Right ventricle myocardium superior (tissue), 1 donor: ENCODE data around the gene DNAJC7. TPM values are rescaled to one million over a fixed set of nuclear protein-coding genes. Genes with fewer than 3 reads are reported as not detected.
"Not testable (repeated sequence)": the region's sequence is repeated elsewhere in the genome, so short reads cannot be mapped to it uniquely, and the experiment has no call there.

Experiments
- ATAC-seq: fragments of 200-7000 bp; cut with Tn5 transposase; one replicate; pipeline ENCODE4 v1.9.1; 2020; ENCODE audit warnings: mild to moderate bottlenecking; ENCODE audit not compliant: poor library complexity
- DNase-seq: peaks from one replicate; pipeline ENCODE4 v3.0.0-alpha.2; 2020
- intact Hi-C: fragments of 100-400 bp; cut with DNase I; formaldehyde crosslinking; loops from one replicate; pipeline ENCODE4 v1.11.2; 2022
- total RNA-seq: library from RNA; stranded (reverse); fragmentation: NEBNext Ultra II Directional; extraction: Animal tissue kit (Norgen Biotek cat#: 25700); gene quantifications from one replicate; pipeline ENCODE4 v1.2.1, GENCODE V29; 2021
- donor health status: DM: no; HTN: yes; CAD: no; lungs with severe emphysema.

Gene DNAJC7
- total RNA-seq, 1 donor from 2014 or later = 81.2 TPM

DNA sequence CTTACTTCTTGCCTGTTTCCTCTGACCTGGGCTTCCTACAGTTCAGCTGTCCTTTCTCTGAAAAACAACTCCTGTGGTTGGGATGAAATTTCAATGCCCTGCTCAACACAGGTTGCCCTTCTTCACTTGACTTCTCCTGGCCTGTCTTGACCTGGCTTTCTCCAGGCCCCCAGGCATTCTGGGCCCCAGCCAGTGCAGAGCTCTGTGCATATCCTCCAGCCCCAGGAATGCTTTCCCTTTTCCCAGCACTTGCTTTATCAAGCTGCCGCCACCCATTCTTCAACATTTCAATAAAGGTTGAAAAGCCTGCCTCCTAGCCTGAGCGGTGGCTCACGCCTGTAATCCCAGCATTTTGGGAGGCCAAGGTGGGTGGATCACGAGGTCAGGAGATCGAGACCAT lies 76.1 kb downstream of the DNAJC7 start:
- intact Hi-C loops = no loop called here
- no peak for DNase-seq
- no peak for ATAC-seq

- ATAC-seq (no peak), DNase-seq (no peak)
These were observed 77.5 kb downstream of the DNAJC7 start for GRCh38 chr17:41939693-41940090.

GRCh38 chr17:41939044-41939692 lies 78.1 kb downstream of the DNAJC7 start:
- ATAC-seq = no peak
- DNase-seq = no peak
- intact Hi-C loops = no loop called here

More at GRCh38 chr17:41939693-41940090, 77.5 kb downstream of the DNAJC7 start:
- intact Hi-C loops = no loop called here

GRCh38 chr17:41937970-41938954 lies 79.0 kb downstream of the DNAJC7 start:
- intact Hi-C loops = no loop called here
- peak; percentile 93 for ATAC-seq
- DNase-seq = peak; percentile 74

GRCh38 chr17:41935641-41936040 lies 81.6 kb downstream of the DNAJC7 start:
- intact Hi-C loops = no loop called here
- ATAC-seq (no peak), DNase-seq (no peak)

GRCh38 chr17:41932816-41933389 lies 84.3 kb downstream of the DNAJC7 start:
- DNase-seq = no peak
- ATAC-seq = no peak
- intact Hi-C loops = no loop called here

GRCh38 chr17:41931715-41932114 lies 85.5 kb downstream of the DNAJC7 start:
- DNase-seq, intact Hi-C loops, ATAC-seq: not testable (repeated sequence)

DNA sequence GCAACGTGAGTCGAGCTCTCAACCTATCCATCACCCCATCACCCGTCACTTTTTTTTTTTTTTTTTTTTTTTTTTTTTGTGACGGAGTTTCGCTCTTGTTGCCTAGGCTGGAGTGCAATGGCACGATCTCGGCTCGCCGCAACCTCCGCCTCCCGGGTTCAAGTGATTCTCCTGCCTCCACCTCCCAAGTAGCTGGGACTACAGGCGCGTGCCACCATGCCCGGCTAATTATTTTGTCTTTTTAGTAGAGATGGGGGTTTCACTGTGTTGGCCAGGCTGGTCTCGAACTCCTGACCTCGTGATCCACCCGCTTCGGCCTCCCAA lies 86.4 kb downstream of the DNAJC7 start:
- ATAC-seq, DNase-seq, intact Hi-C loops: not testable (repeated sequence)

DNA sequence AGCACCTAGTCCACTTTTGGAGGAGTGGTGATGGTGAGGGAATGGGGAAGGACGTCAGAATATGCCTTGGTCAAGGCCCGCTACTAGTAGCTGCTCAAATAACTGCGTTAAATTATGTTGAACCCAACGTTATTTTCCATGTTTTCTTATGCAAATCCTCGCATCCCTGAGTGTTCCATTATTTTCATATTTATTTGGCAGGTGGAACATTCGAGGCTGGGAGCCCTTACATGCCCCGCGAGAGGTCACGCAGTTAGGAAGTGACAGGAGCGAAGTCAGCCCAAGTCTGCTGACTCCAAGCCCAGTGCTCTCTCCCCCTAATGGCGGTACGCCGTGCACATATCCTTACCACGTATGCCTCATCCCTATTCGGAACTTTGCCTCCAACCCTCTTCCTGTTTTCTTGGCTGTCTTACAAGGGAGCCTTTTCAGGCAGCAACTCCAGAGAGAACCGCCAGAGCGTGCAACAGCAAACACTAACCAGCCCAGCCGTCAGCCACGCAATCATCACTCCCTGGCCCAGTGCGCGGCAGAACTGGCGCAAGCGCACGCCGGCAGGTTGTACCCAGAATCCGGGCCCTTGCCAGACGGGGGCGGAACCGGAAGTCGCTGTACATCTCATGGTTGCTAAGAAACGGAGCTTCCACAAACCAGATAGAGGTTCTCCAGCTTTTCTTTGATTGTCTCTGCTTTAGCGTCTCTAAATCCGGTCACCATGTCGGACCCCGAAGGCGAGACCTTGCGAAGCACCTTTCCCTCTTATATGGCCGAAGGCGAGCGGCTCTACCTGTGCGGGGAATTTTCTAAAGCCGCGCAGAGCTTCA lies 87.0 kb downstream of the DNAJC7 start, which contains the start of gene ODAD4:
Gene ODAD4 (plus strand): TSS at position 609 of the 824 bp plus-strand sequence. CDS start 107 bp downstream, at position 716.
- intact Hi-C loops = no loop called here
- ATAC-seq (peak; percentile 99), DNase-seq (peak; percentile 99)

DNA sequence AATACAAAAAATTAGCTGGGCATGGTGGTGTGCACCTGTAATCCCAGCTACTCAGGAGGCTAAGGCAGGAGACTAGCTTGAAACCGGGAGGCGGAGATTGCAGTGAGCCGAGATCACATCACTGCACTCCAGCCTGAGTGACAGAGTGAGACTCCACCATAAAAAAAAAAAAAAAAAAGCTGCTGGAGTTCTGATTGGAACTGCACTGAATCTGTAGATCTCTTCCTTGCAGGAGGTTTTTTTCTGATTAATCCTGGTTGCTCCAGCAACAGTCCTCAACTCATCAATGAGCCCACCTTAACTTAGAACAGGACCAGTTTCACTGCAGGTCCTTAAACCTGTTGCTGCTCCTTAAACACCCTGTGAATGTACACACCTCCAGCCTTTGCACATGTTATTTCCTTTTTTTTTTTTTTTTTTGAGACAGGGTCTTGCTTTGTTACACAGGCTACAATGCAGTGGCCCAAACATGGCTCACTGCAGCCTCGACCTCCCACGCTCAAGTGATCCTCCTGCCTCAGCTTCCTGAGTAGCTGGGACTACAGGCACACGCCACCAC lies 88.5 kb downstream of the DNAJC7 start:
- no peak for ATAC-seq
- DNase-seq = no peak
- intact Hi-C loops = no loop called here

Other genes with a start within 250 kb of the DNAJC7 start
- gene JUP, start 230.7 kb downstream of the DNAJC7 start, total RNA-seq = 195 TPM
- 6.7 TPM for gene P3H4, start 205.5 kb downstream of the DNAJC7 start, total RNA-seq
- 10.6 TPM for gene FKBP10, start 204.4 kb downstream of the DNAJC7 start, total RNA-seq
- gene NT5C3B, start 181.2 kb downstream of the DNAJC7 start, total RNA-seq = 14.7 TPM
- gene KLHL10, start 179.6 kb downstream of the DNAJC7 start, total RNA-seq = not detected
- 3.0 TPM for gene KLHL11, start 152.0 kb downstream of the DNAJC7 start, total RNA-seq
- 24.0 TPM for gene ACLY, start 98.5 kb downstream of the DNAJC7 start, total RNA-seq
- 0.75 TPM for gene ODAD4, start 86.8 kb downstream of the DNAJC7 start, total RNA-seq
- gene CNP, start 50.6 kb downstream of the DNAJC7 start, total RNA-seq = 23.0 TPM
- gene NKIRAS2, start 2.7 kb upstream of the DNAJC7 start, total RNA-seq = 43.8 TPM
- 0.59 TPM for gene C17orf113, start 33.2 kb upstream of the DNAJC7 start, total RNA-seq
- 0.16 TPM for gene ZNF385C, start 81.0 kb upstream of the DNAJC7 start, total RNA-seq
- 2.5 TPM for gene DHX58, start 95.3 kb upstream of the DNAJC7 start, total RNA-seq
- 22.6 TPM for gene KAT2A, start 103.9 kb upstream of the DNAJC7 start, total RNA-seq
- gene HSPB9, start 105.4 kb upstream of the DNAJC7 start, total RNA-seq = 0.11 TPM
- 38.6 TPM for gene RAB5C, start 137.6 kb upstream of the DNAJC7 start, total RNA-seq
- gene KCNH4, start 163.7 kb upstream of the DNAJC7 start, total RNA-seq = 0.13 TPM
- not detected for gene HCRT, start 168.0 kb upstream of the DNAJC7 start, total RNA-seq
- 8.1 TPM for gene GHDC, start 177.1 kb upstream of the DNAJC7 start, total RNA-seq